ENCODE results near the gene PKP4.

GRCh38 chr2:158677542-158677941 lies 220.8 kb downstream of the PKP4 start:
- no peak for TF ChIP-seq CTCF (IDR thresholded peaks at IDR 0.05)
- no peak for TF ChIP-seq POLR2AphosphoS5 (IDR thresholded peaks at IDR 0.05)
